ENCODE data around the gene ATRNL1.
"Not testable (repeated sequence)": the region's sequence is repeated elsewhere in the genome, so short reads cannot be mapped to it uniquely, and the experiment has no call there.

Gene ATRNL1

DNA sequence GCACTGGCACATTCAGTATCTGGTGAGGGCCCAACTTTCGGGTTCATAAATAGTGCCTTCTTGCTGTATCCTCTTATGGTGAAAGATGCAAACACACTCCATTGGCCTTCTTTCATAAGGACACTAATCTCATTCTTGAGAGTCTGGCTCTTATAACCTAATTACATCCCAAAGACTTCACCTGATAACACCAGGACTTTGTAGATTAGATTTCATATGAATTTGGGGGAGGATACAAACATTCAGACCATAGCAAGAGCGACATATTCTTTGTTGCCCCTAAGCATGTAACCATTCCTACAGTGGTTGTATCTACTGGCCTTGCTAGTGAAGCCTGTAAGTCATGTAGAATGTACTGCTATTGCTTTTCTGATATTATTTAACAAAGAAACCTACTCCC is 654.6 kb downstream of the ATRNL1 start:
- H3K36me3 ChIP-seq (ENCODE audit: control insufficient read depth, low read length), result no peaks in the 10 kb centered on the region
- no peaks in the 10 kb centered on the region for H3F3A ChIP-seq (ENCODE audit: control insufficient read depth, insufficient read depth)
- H3K79me2 ChIP-seq (ENCODE audit: control insufficient read depth, low read length), result no peaks in the 10 kb centered on the region
- no peaks in the 10 kb centered on the region for H3K4me1 ChIP-seq (ENCODE audit: control insufficient read depth, low read length)
- H4K20me1 ChIP-seq (ENCODE audit: control insufficient read depth, insufficient read depth, low read depth, low read length), result no peaks in the 10 kb centered on the region
- no peaks in the 10 kb centered on the region for H3K9me3 ChIP-seq (ENCODE audit: control insufficient read depth, insufficient read depth, low read length)
- H3K27ac ChIP-seq (ENCODE audit: low read depth, low read length), result no peak overlapping the region
- H3K4me3 ChIP-seq (ENCODE audit: low read length), result no peak overlapping the region
- no peak for TF ChIP-seq EZH2phosphoT487 (IDR thresholded peaks at IDR 0.05; ENCODE audit: borderline replicate concordance, low read length)
- TF ChIP-seq, protein P1, sequence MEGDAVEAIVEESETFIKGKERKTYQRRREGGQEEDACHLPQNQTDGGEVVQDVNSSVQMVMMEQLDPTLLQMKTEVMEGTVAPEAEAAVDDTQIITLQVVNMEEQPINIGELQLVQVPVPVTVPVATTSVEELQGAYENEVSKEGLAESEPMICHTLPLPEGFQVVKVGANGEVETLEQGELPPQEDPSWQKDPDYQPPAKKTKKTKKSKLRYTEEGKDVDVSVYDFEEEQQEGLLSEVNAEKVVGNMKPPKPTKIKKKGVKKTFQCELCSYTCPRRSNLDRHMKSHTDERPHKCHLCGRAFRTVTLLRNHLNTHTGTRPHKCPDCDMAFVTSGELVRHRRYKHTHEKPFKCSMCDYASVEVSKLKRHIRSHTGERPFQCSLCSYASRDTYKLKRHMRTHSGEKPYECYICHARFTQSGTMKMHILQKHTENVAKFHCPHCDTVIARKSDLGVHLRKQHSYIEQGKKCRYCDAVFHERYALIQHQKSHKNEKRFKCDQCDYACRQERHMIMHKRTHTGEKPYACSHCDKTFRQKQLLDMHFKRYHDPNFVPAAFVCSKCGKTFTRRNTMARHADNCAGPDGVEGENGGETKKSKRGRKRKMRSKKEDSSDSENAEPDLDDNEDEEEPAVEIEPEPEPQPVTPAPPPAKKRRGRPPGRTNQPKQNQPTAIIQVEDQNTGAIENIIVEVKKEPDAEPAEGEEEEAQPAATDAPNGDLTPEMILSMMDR (IDR thresholded peaks at IDR 0.05; ENCODE audit: low read depth, low read length, poor library complexity, severe bottlenecking), result no peak
- no peaks in the 10 kb centered on the region for H3K27me3 ChIP-seq (ENCODE audit: control insufficient read depth, low read length)
- H3K4me2 ChIP-seq (ENCODE audit: low read length), result no peak overlapping the region
- H3K9me2 ChIP-seq (replicated peaks; ENCODE audit: control insufficient read depth, low read length), result no peaks in the 10 kb centered on the region

DNA sequence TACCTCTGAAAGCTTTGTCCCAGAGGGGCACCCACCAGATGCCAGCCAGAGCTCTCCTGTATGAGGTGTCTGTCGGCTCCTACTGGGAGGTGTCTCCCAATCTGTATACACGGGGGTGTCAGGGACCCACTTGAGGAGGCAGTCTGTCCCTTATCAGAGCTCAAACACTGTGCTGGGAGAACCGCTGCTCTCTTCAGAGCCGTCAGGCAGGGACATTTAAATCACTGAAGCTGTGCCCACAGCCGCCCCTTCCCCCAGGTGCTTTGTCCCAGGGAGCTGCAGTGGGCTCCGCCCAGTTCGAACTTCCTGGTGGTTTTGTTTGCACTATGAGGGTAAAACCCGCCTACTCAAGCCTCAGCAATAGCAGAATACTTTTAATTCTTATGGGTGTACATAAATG is 665.3 kb downstream of the ATRNL1 start:
- H3K27ac ChIP-seq (ENCODE audit: low read depth, low read length); H3F3A ChIP-seq (ENCODE audit: control insufficient read depth, insufficient read depth); H3K9me2 ChIP-seq (replicated peaks; ENCODE audit: control insufficient read depth, low read length); H3K4me1 ChIP-seq (ENCODE audit: control insufficient read depth, low read length); H4K20me1 ChIP-seq (ENCODE audit: control insufficient read depth, insufficient read depth, low read depth, low read length); H3K9me3 ChIP-seq (ENCODE audit: control insufficient read depth, insufficient read depth, low read length); H3K4me2 ChIP-seq (ENCODE audit: low read length); H3K36me3 ChIP-seq (ENCODE audit: control insufficient read depth, low read length); H3K4me3 ChIP-seq (ENCODE audit: low read length); H3K79me2 ChIP-seq (ENCODE audit: control insufficient read depth, low read length); H3K27me3 ChIP-seq (ENCODE audit: control insufficient read depth, low read length): not testable (repeated sequence)

DNA sequence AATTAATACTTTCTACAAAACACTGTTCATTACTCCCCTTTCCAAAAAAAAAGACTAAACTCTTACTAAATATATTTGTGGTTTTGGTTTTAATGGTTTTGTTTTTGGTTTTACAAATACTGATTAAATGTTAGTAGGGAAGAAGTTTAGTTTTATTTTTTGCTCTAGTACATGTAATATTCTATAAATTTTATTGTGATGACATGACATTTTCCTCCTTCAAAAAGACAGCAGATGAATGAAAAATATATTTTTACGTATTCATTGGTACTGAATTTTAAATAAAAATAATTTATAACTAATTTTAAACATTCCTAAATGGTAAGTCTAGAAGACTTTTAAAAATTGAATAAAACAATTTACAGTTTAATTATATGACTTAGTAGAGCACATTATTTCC is 667.0 kb downstream of the ATRNL1 start:
- Histone ChIP-seq H3K9me2 (replicated peaks; ENCODE audit: control insufficient read depth, low read length) (no peaks in the 10 kb centered on the region), H3K4me2 (ENCODE audit: low read length) (no peak overlapping the region), H3K79me2 (ENCODE audit: control insufficient read depth, low read length) (no peaks in the 10 kb centered on the region), H3K9me3 (ENCODE audit: control insufficient read depth, insufficient read depth, low read length) (no peaks in the 10 kb centered on the region), H4K20me1 (ENCODE audit: control insufficient read depth, insufficient read depth, low read depth, low read length) (no peaks in the 10 kb centered on the region), H3K27me3 (ENCODE audit: control insufficient read depth, low read length) (no peaks in the 10 kb centered on the region), H3F3A (ENCODE audit: control insufficient read depth, insufficient read depth) (no peaks in the 10 kb centered on the region), H3K36me3 (ENCODE audit: control insufficient read depth, low read length) (no peaks in the 10 kb centered on the region), H3K4me3 (ENCODE audit: low read length) (no peak overlapping the region), H3K27ac (ENCODE audit: low read depth, low read length) (no peak overlapping the region), H3K4me1 (ENCODE audit: control insufficient read depth, low read length) (no peaks in the 10 kb centered on the region)
- TF ChIP-seq, protein P1 (IDR thresholded peaks at IDR 0.05; ENCODE audit: low read depth, low read length, poor library complexity, severe bottlenecking), result no peak
- no peak for TF ChIP-seq EZH2phosphoT487 (IDR thresholded peaks at IDR 0.05; ENCODE audit: borderline replicate concordance, low read length)

DNA sequence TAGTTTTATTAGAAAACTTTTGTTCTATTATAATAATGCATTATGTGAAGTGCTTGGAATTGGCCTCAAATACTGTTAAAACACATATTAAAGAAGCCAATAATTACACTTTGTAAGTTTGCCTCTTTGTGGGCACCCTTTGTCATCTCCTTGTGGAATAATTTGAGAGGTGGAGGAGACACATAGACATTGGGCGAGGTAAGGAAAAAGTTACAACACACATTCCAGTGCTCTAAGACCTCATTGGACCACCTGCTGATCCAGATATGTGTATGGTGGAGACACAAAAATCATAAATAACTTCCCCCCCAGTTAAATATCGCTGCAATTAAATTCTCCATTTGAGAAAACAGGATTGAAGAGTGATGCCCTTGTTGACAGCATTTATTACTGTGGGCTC is 668.0 kb downstream of the ATRNL1 start:
- no peaks in the 10 kb centered on the region for H3K27me3 ChIP-seq (ENCODE audit: control insufficient read depth, low read length)
- H3K36me3 ChIP-seq (ENCODE audit: control insufficient read depth, low read length), result no peaks in the 10 kb centered on the region
- H4K20me1 ChIP-seq (ENCODE audit: control insufficient read depth, insufficient read depth, low read depth, low read length), result no peaks in the 10 kb centered on the region
- H3K79me2 ChIP-seq (ENCODE audit: control insufficient read depth, low read length), result no peaks in the 10 kb centered on the region
- no peaks in the 10 kb centered on the region for H3F3A ChIP-seq (ENCODE audit: control insufficient read depth, insufficient read depth)
- TF ChIP-seq EZH2phosphoT487 (IDR thresholded peaks at IDR 0.05; ENCODE audit: borderline replicate concordance, low read length), result no peak
- TF ChIP-seq, protein P1 (IDR thresholded peaks at IDR 0.05; ENCODE audit: low read depth, low read length, poor library complexity, severe bottlenecking), result no peak
- no peak overlapping the region for H3K4me3 ChIP-seq (ENCODE audit: low read length)
- H3K9me2 ChIP-seq (replicated peaks; ENCODE audit: control insufficient read depth, low read length), result no peaks in the 10 kb centered on the region
- no peak overlapping the region for H3K4me2 ChIP-seq (ENCODE audit: low read length)
- no peaks in the 10 kb centered on the region for H3K4me1 ChIP-seq (ENCODE audit: control insufficient read depth, low read length)
- H3K9me3 ChIP-seq (ENCODE audit: control insufficient read depth, insufficient read depth, low read length), result no peaks in the 10 kb centered on the region
- H3K27ac ChIP-seq (ENCODE audit: low read depth, low read length), result no peak overlapping the region

All from DOHH2 (cell line).